Ovary (tissue), 9 donors: ENCODE results near the gene FCHSD1. TPM values are rescaled to one million over a fixed set of nuclear protein-coding genes. Genes with fewer than 3 reads are reported as not detected.

Experiments used
- DNase-seq, 5 donors: peaks; one replicate each; pipeline ENCODE4 v3.0.0-alpha.2; 2019 to 2020
- H3K27ac ChIP-seq, 2 donors: fragments of 200-600 bp; one replicate each; pipeline versions ENCODE4 v1.5.1 to v1.8.0; 2019 to 2022
- H3K27me3 ChIP-seq: fragments of 200-600 bp; one replicate; pipeline ENCODE4 v1.8.0; 2022
- H3K36me3 ChIP-seq: fragments of 200-600 bp; sonication (generic); one replicate; pipeline ENCODE4 v1.5.1; 2019
- H3K4me1 ChIP-seq: one replicate; pipeline ENCODE4 v1.8.1; 2013; ENCODE audit warnings: mild to moderate bottlenecking, moderate library complexity; ENCODE audit not compliant: insufficient read depth
- H3K4me3 ChIP-seq: fragments of 200-600 bp; sonication (generic); one replicate; pipeline ENCODE4 v1.5.1; 2017
- H3K9me3 ChIP-seq, 2 donors: fragments of 200-600 bp in 1 of 2; sonication (generic) in 1 of 2; one replicate each; pipeline versions ENCODE4 v1.5.1 to v1.8.1; 2013 to 2019; ENCODE audit warnings: mild to moderate bottlenecking in 1 of 2, moderate library complexity in 1 of 2
- EP300 ChIP-seq: sonication (generic); formaldehyde crosslinking; IDR thresholded peaks from one replicate; pipeline ENCODE4 v1.6.1; 2017; ENCODE audit warnings: antibody characterized with exemption
- POLR2A ChIP-seq: fragments of 450-650 bp; IDR thresholded peaks from one replicate; pipeline ENCODE4 v1.6.1; 2017; ENCODE audit warnings: antibody characterized with exemption, mild to moderate bottlenecking, moderate library complexity
- WGBS, 3 donors: extraction: QIAGEN DNeasy Blood & Tissue Kit in 1 of 3; methylation state at CpG; one replicate each; pipeline versions ENCODE4 v1.1.5 to v1.1.7; 2013 to 2017; 5-methylcytosine and 5-hydroxymethylcytosine counted together
- intact Hi-C, 4 donors: fragments of 100-400 bp; cut with DNase I; formaldehyde crosslinking; loops; one replicate each; pipeline versions ENCODE4 v1.11.0 to v1.15.1; 2022 to 2023
- polyA plus RNA-seq, 2 donors: library from polyadenylated mRNA; stranded (reverse); fragments of 200-250 nt in 1 of 2; fragments of 350-450 nt in 1 of 2; fragmentation: Illumina TruSeq in 1 of 2; extraction: RNeasy Lipid Tissue Mini Kit (QIAGEN cat#74804) in 1 of 2; gene quantifications; one replicate each; pipeline ENCODE4 v1.2.3, GENCODE V29; 2013 to 2014
- total RNA-seq, 7 donors: library from RNA; depleted of rRNA in 2 of 7; stranded (reverse); fragments of >200 nt in 2 of 7; fragmentation: NEBNext Ultra II Directional in 3 of 7; extraction: Animal tissue kit (Norgen Biotek cat#: 25700) in 3 of 7; gene quantifications; one replicate each; pipeline versions ENCODE4 v1.1.0 to v1.2.4, GENCODE V29; 2016 to 2023
- TF ChIP-seq, protein P1 (sequence below), 3 donors: fragments of 450-650 bp in 2 of 3; fragments of 200-600 bp in 1 of 3; IDR thresholded peaks; one replicate each; pipeline versions ENCODE4 v1.5.1 to v1.8.0; 2016 to 2022; ENCODE audit warnings: antibody characterized with exemption in 3 of 3, mild to moderate bottlenecking in 1 of 3
- donor health status: DM: no; HTN: no; CAD: no; lungs with moderate emphysema.
- donor health status: DM: no; HTN: no; CAD: no.
- donor health status: Bipolar disorder and iron deficiency.
- donor health status: DM: yes; HTN: yes; CAD: no.
- donor health status: DM: no; HTN: no; CAD: no.
- donor health status: DM: yes; HTN: yes; CAD: no.

The FCHSD1 gene
- total and polyA plus RNA-seq, 9 donors: 10.4 to 35.2 (median 23.9) TPM

DNA sequence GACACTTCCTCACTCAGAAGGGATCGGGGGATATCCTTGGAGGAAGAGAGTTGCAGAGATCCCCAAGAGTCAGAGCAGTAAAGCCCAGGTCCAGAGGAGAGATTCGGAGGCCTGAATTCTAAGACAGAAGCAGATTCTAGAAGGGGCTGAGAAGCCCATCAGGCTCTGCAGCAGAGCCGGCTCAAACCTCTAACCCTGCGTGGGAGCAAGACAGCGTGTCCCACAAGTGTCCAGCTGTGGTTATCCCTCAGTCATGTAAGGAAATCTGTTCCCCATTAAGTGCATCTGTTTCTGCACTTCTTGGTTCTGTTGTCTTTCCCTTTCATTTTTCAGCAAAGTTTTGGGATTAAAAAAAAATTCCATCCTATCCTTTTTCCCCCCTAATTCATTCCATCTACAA, 27.6 kb downstream of the FCHSD1 start:
- DNase-seq: no peak
- H3K4me1 ChIP-seq: no peaks in the 10 kb centered on the region
- no peak for TF ChIP-seq POLR2A
- no peaks in the 10 kb centered on the region for H3K27me3 ChIP-seq
- WGBS, 3 donors: 76 to 85% (median 84%) methylated on average over 5 of the region's 5 CpGs
- no peaks in the 10 kb centered on the region for H3K36me3 ChIP-seq
- no peak overlapping the region for H3K27ac ChIP-seq
- no peak overlapping the region for H3K4me3 ChIP-seq
- intact Hi-C loops: loop anchor here in 1 of 4 donors (10.0 kb wide), 1 partner anchor 389 kb away; no protein-coding TSS in a partner anchor
- H3K9me3 ChIP-seq: no peaks in the 10 kb centered on the region

DNA sequence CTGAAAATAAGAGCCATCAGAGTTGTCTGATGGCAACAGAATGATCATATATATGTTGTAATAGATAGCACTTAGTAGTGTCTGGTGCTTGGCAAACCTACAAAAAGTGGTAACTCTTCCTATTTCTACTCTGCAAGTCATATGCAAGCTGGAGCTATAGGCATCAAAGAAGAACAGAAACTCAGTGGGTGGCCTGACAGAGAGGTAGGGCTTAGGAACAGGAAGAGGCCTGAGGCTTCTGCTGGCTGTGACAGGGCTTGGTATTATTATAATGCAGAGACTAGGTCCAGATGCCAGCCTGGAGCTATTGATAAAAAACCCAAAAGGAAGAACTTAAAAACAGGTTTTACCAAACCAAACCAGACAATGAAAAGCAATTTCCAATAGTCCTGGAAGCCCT, 28.0 kb downstream of the FCHSD1 start:
- DNase-seq: no peak
- no peaks in the 10 kb centered on the region for H3K36me3 ChIP-seq
- no peaks in the 10 kb centered on the region for H3K27me3 ChIP-seq
- H3K4me3 ChIP-seq: no peak overlapping the region
- TF ChIP-seq, protein P1, sequence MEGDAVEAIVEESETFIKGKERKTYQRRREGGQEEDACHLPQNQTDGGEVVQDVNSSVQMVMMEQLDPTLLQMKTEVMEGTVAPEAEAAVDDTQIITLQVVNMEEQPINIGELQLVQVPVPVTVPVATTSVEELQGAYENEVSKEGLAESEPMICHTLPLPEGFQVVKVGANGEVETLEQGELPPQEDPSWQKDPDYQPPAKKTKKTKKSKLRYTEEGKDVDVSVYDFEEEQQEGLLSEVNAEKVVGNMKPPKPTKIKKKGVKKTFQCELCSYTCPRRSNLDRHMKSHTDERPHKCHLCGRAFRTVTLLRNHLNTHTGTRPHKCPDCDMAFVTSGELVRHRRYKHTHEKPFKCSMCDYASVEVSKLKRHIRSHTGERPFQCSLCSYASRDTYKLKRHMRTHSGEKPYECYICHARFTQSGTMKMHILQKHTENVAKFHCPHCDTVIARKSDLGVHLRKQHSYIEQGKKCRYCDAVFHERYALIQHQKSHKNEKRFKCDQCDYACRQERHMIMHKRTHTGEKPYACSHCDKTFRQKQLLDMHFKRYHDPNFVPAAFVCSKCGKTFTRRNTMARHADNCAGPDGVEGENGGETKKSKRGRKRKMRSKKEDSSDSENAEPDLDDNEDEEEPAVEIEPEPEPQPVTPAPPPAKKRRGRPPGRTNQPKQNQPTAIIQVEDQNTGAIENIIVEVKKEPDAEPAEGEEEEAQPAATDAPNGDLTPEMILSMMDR (IDR thresholded peaks at IDR 0.05): no peak
- TF ChIP-seq EP300: no peak
- no peak for TF ChIP-seq POLR2A
- H3K9me3 ChIP-seq: no peaks in the 10 kb centered on the region
- no peaks in the 10 kb centered on the region for H3K4me1 ChIP-seq
- intact Hi-C loops: loop anchor here in 1 of 4 donors (10.0 kb wide), 1 partner anchor 388 kb away; no protein-coding TSS in a partner anchor
- no peak overlapping the region for H3K27ac ChIP-seq

DNA sequence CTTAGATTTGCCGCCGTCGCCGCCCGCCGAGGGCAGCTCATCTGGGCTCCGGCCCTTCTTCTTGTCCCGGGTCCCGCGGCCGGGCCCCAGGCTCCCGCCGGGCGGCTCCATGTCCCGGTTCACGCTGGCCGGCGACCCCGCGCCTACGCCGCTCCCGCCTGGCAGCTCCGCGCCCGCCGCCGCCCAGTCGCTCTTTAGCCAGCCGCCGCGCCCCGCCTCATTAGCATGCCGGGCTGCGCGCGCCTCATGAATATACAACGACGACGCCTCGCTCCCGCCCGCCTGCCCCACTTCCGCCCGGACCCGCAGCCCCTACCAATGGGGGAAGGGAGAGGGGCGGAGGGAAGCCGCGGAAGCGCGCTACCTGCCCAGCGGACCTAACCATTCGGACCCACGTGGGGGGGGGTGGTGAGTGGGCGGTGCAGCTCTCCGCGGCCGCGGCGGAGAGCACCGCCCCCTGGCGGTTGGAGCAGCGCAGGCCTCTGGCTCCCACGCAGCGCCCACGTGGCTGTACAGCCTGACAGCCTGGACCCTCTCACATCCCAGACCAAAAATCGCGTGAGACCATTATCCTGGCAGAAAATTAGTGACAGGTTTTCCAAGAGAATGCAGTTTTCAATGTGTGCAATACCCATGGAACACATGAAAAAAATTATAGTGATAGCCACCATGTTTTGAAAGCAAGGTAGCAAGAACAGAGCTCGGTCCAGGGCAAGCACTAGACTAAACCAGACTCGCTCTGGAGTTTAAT, 32.2 kb downstream of the FCHSD1 start, which contains the start of gene DIAPH1:
TSS of gene DIAPH1 (minus strand) at position 197 of the 751 bp plus-strand sequence. CDS start at position 111, 86 bp downstream.
- peaks cover 6% of the 10 kb centered on the region for H3K4me1 ChIP-seq
- H3K4me3 ChIP-seq: peak within 1 kb of the TSS; percentile 91
- intact Hi-C loops: no loop called here
- H3K36me3 ChIP-seq: no peaks in the 10 kb centered on the region
- peak; percentile 98 to 99 (median 98) for DNase-seq
- no peaks in the 10 kb centered on the region for H3K27me3 ChIP-seq
- H3K9me3 ChIP-seq: no peaks in the 10 kb centered on the region
- peak within 1 kb of the TSS; percentile 76 to 83 for H3K27ac ChIP-seq
- WGBS, 3 donors: 1% methylated on average over 53 to 70 of the region's 70 CpGs
- TF ChIP-seq EP300 (no peak), POLR2A (peak; percentile 58)
- TF ChIP-seq, protein P1 (IDR thresholded peaks at IDR 0.05): peak; percentile 96 to 99 (median 97)

DNA sequence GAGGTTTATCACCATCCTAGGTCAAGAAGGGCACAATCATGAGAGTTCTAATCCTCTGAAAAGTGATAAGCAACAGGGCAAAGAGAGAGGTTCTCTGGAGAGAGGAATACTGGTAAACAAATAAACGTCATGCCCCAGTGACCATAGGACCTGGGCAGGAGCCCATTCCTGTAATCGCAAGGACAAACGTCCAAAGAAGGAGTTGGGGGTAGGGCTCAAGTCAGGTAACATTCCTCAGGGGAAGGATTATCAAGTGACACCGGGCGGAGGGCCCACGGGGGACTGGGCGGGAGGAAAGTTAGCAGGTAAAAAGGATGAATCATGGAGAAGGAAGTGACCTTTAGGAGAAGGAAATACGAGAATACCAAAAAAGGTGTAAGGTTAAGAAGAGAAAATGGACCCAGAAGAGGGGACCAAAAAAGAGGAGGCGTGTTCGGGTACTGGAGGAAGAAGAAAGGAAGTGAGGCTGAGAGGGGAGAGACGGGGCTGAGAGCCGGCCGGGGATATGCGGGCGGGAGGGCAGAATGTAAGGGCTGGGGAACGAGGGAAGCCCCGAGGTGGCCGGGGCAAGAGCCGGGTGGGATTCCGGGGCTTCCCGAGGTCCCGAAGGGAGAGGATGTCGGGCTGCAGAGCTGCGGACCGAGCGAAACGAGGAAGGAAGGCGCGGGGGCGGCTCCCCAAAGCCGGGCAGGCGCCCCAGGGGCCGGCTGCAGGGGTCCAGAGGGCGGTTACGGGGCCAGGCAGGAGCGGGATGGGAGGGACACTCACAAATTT, 33.0 kb downstream of the FCHSD1 start:
- H3K36me3 ChIP-seq: no peaks in the 10 kb centered on the region
- peak; percentile 26 to 56 (median 50) for DNase-seq
- intact Hi-C loops: no loop called here
- no peaks in the 10 kb centered on the region for H3K27me3 ChIP-seq
- no peak for TF ChIP-seq POLR2A
- peak overlapping the region; percentile 91 for H3K4me3 ChIP-seq
- 1% methylated on average over 31 to 36 of the region's 36 CpGs for WGBS, 3 donors
- H3K4me1 ChIP-seq: peaks cover 6% of the 10 kb centered on the region
- H3K27ac ChIP-seq: peak overlapping the region; percentile 76 to 83
- no peaks in the 10 kb centered on the region for H3K9me3 ChIP-seq

DNA sequence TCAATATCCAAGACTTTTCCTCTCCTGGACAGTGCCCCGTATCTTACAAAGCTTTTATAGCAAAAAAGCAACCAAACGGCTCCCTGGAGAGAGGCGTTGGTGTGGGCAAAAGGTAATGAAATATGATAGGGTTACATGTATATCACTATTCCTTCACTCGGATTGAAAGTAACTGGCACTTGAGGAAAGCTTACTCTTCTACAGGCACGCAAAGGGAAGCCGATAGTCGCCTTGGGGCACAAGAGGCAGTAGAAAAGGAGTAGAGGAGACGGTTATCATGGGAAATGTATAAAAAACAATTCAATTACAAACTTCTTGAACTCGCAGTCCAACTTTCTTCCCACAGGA, 33.6 kb downstream of the FCHSD1 start:
- Histone ChIP-seq H3K36me3 (no peaks in the 10 kb centered on the region), H3K9me3 (no peaks in the 10 kb centered on the region), H3K4me1 (peaks cover 6% of the 10 kb centered on the region), H3K27ac (peak overlapping the region in 1 of 2 donors; percentile 83), H3K4me3 (peak overlapping the region; percentile 91), H3K27me3 (no peaks in the 10 kb centered on the region)
- DNase-seq: no peak
- 20 to 31% (median 29%) methylated on average over 9 of the region's 9 CpGs for WGBS, 3 donors
- no peak for TF ChIP-seq POLR2A
- intact Hi-C loops: no loop called here
